HepG2 (cell line): ENCODE results near the gene NECTIN3. TPM values are rescaled to one million over a fixed set of nuclear protein-coding genes. Genes with fewer than 3 reads are reported as not detected.
A peak's percentile ranks its signal among the peaks of the same experiment; 100 is the strongest.

ENCODE experiments used
- ATAC-seq: fragments of 200-7000 bp; cut with Tn5 transposase; 3 replicates; pipeline ENCODE4 v1.9.1; 2020; ENCODE audit warnings: mild to moderate bottlenecking, moderate library complexity
- BruUV-seq: library from RNA; stranded (reverse); fragments of 400-500 nt; replicated peaks from 2 replicates; lab custom pipeline; 2021; lab: Mats Ljungman, UMichigan
- CTCF ChIA-PET: fragments of 300-600 bp; formaldehyde crosslinking; extraction: SDS; loops from one replicate; lab custom pipeline; 2021; ENCODE audit warnings: low total read pairs, inconsistent platforms, low intra/inter-chr PET ratio; lab: Yijun Ruan, JAX
- POLR2A ChIA-PET: fragments of 350-600 bp; sonication (Branson Sonifier 250); formaldehyde crosslinking; loops from one replicate; lab custom pipeline; 2020; ENCODE audit warnings: antibody characterized with exemption, inconsistent platforms; lab: Yijun Ruan, JAX
- DNase-seq: peaks from one replicate; pipeline ENCODE4 v3.0.0-alpha.2; 2015; ENCODE audit warnings: low spot score
- FAIRE-seq: peaks from 3 replicates; lab custom pipeline; 2011; peaks lifted over from hg19 to GRCh38; lab: Jason Lieb, UNC
- H2AFZ ChIP-seq: one replicate; pipeline ENCODE4 v1.6.1; 2011; ENCODE audit warnings: low read length, inconsistent platforms
- H3K27ac ChIP-seq: fragments of 300-600 bp; 3 replicates; pipeline ENCODE4 v1.8.0; 2011; ENCODE audit warnings: mixed run types, mild to moderate bottlenecking, mixed read lengths, low read length, inconsistent platforms; ENCODE audit not compliant: insufficient read depth; ENCODE audit errors: extremely low read length
- H3K27me3 ChIP-seq, 2 experiments: fragments of 200-600 bp in 1 of 2; 2 replicates in 1 of 2; 3 replicates in 1 of 2; pipeline versions ENCODE4 v1.6.0 to v1.8.0; 2011; ENCODE audit warnings: low read length in 2 of 2, mild to moderate bottlenecking in 2 of 2, moderate library complexity in 2 of 2, inconsistent platforms in 1 of 2; ENCODE audit not compliant: insufficient read depth in 2 of 2, control insufficient read depth in 1 of 2
- H3K36me3 ChIP-seq, 2 experiments: fragments of 200-600 bp in 1 of 2; replicated peaks in 1 of 2; 2 replicates in 1 of 2; 3 replicates in 1 of 2; pipeline versions ENCODE4 v1.5.1 to v1.8.0; 2011; ENCODE audit warnings: low read length in 2 of 2, inconsistent platforms in 1 of 2; ENCODE audit not compliant: insufficient read depth in 2 of 2, control insufficient read depth in 1 of 2
- H3K4me1 ChIP-seq: 2 replicates; pipeline ENCODE4 v1.5.1; 2012; ENCODE audit warnings: low read length, inconsistent platforms; ENCODE audit not compliant: insufficient read depth
- H3K4me2 ChIP-seq: 2 replicates; pipeline ENCODE4 v1.6.0; 2011; ENCODE audit warnings: low read depth, low read length, inconsistent platforms
- H3K4me3 ChIP-seq, 3 experiments: fragments of 200-600 bp in 1 of 3; sonication (generic), shearing (Covaris generic) in 1 of 3; replicated peaks in 1 of 3; 2 replicates each; pipeline ENCODE4 v1.5.1; 2011 to 2016; ENCODE audit warnings: low read length in 3 of 3, inconsistent platforms in 2 of 3, low read depth in 2 of 3, mild to moderate bottlenecking in 2 of 3, control low read depth in 1 of 3, mixed read lengths in 1 of 3; ENCODE audit not compliant: insufficient read depth in 1 of 3
- H3K79me2 ChIP-seq: one replicate; pipeline ENCODE4 v1.6.1; 2011; ENCODE audit warnings: low read length, inconsistent platforms; ENCODE audit not compliant: insufficient read depth
- H3K9ac ChIP-seq: 2 replicates; pipeline ENCODE4 v1.6.0; 2011; ENCODE audit warnings: mild to moderate bottlenecking, low read depth, low read length, inconsistent platforms; ENCODE audit not compliant: insufficient read depth
- H3K9me3 ChIP-seq: 2 replicates; pipeline ENCODE4 v1.5.1; 2012; ENCODE audit warnings: mild to moderate bottlenecking, low read length
- H4K20me1 ChIP-seq: 2 replicates; pipeline ENCODE4 v1.6.0; 2011; ENCODE audit warnings: inconsistent platforms, mild to moderate bottlenecking, low read length, moderate library complexity; ENCODE audit not compliant: insufficient read depth
- ARNT ChIP-seq: fragments of 450-650 bp; IDR thresholded peaks from 2 replicates; pipeline ENCODE4 v1.6.1; 2017
- CBX5 ChIP-seq: sonication (generic); formaldehyde crosslinking; IDR thresholded peaks from 2 replicates; pipeline ENCODE4 v1.4.0; 2020; ENCODE audit warnings: missing genetic modification reagents, borderline replicate concordance
- ELF1 ChIP-seq: sonication (generic); formaldehyde crosslinking; IDR thresholded peaks from 2 replicates; pipeline ENCODE4 v1.4.0; 2020; ENCODE audit warnings: missing genetic modification reagents
- KDM4B ChIP-seq: sonication (generic); formaldehyde crosslinking; IDR thresholded peaks from 2 replicates; pipeline ENCODE4 v1.4.0; 2020; ENCODE audit warnings: missing genetic modification reagents
- KDM5B ChIP-seq: sonication (generic); formaldehyde crosslinking; IDR thresholded peaks from 2 replicates; pipeline ENCODE4 v1.4.0; 2020; ENCODE audit warnings: missing genetic modification reagents, mild to moderate bottlenecking, borderline replicate concordance
- KDM6A ChIP-seq: IDR thresholded peaks from 2 replicates; pipeline ENCODE4 v1.6.1; 2016; ENCODE audit warnings: low read depth
- MTF2 ChIP-seq: sonication (generic); formaldehyde crosslinking; IDR thresholded peaks from 2 replicates; pipeline ENCODE4 v1.5.0; 2020; ENCODE audit warnings: missing genetic modification reagents, borderline replicate concordance
- POLR2AphosphoS2 ChIP-seq: IDR thresholded peaks from 2 replicates; pipeline ENCODE4 v1.6.1; 2011; ENCODE audit warnings: low read depth, low read length, improper control_type of control experiment
- POLR2G ChIP-seq: fragments of 200-400 bp; formaldehyde crosslinking; IDR thresholded peaks from 2 replicates; pipeline ENCODE4 v1.6.1; 2018; ENCODE audit warnings: mild to moderate bottlenecking, low read depth, low read length, moderate library complexity
- PTBP1 ChIP-seq: fragments of 200-400 bp; formaldehyde crosslinking; IDR thresholded peaks from 2 replicates; pipeline ENCODE4 v1.6.1; 2018; ENCODE audit warnings: low read length, low read depth; ENCODE audit not compliant: poor library complexity, severe bottlenecking
- SAP130 ChIP-seq: IDR thresholded peaks from 2 replicates; pipeline ENCODE4 v1.6.1; 2016; ENCODE audit warnings: low read depth
- ZNF10 ChIP-seq: sonication (generic); formaldehyde crosslinking; IDR thresholded peaks from 2 replicates; pipeline ENCODE4 v1.4.0; 2020; ENCODE audit warnings: mild to moderate bottlenecking, low read depth, missing genetic modification reagents, borderline replicate concordance
- ZNF136 ChIP-seq: sonication (generic); formaldehyde crosslinking; IDR thresholded peaks from 2 replicates; pipeline ENCODE4 v1.8.1; 2022; ENCODE audit warnings: low read depth, mild to moderate bottlenecking, moderate library complexity, missing genetic modification reagents
- ZNF160 ChIP-seq: sonication (generic); formaldehyde crosslinking; IDR thresholded peaks from 2 replicates; pipeline ENCODE4 v1.8.0; 2022; ENCODE audit warnings: mild to moderate bottlenecking, inconsistent platforms, missing genetic modification reagents
- ZNF431 ChIP-seq: sonication (generic); formaldehyde crosslinking; IDR thresholded peaks from 2 replicates; pipeline ENCODE4 v1.9.0; 2022; ENCODE audit warnings: missing genetic modification reagents, low read depth, mild to moderate bottlenecking, borderline replicate concordance
- WGBS: methylation state at CpG from one replicate; pipeline ENCODE4 v1.1.6; 2017; ENCODE audit warnings: low lambda C conversion rate; 5-methylcytosine and 5-hydroxymethylcytosine counted together
- in situ Hi-C: cut with HindIII; loops from 2 replicates; pipeline ENCODE4 v1.10.0; 2017; ENCODE audit warnings: low pct_unique_long_range_greater_than_20kb; ENCODE audit not compliant: extremely low pct_ligation_motif_present
- intact Hi-C: fragments of 100-400 bp; cut with micrococcal nuclease; formaldehyde crosslinking; loops from one replicate; pipeline ENCODE4 v1.10.0; 2022; ENCODE audit not compliant: unreplicated experiment
- polyA plus RNA-seq, 8 experiments: library from polyadenylated mRNA; depleted of rRNA in 3 of 8; stranded (reverse) in 7 of 8; unstranded in 1 of 8; fragments of >200 nt; fragmentation: Illumina TruSeq in 4 of 8; extraction: Trizol in 4 of 8; gene quantifications; 2 replicates each; pipeline versions ENCODE4 v1.2.1 to v1.2.3, GENCODE V29; 2011 to 2016; ENCODE audit warnings: low read depth in 4 of 8, missing spikeins in 1 of 8, mixed read lengths in 1 of 8; ENCODE audit not compliant: insufficient read depth in 1 of 8
- total RNA-seq, 5 experiments: library from RNA; depleted of rRNA; stranded (reverse); fragments of >200 nt; fragmentation: Illumina TruSeq; extraction: Trizol; gene quantifications; 2 replicates each; pipeline ENCODE4 v1.2.3, GENCODE V29; 2016; ENCODE audit warnings: low read depth in 1 of 5
- TF ChIP-seq, protein P1 (sequence below): IDR thresholded peaks from 2 replicates; pipeline ENCODE4 v1.6.1; 2016; ENCODE audit warnings: missing compliant biosample characterization, missing genetic modification reagents, borderline replicate concordance
- TF ChIP-seq, protein P2 (sequence below): sonication (generic); formaldehyde crosslinking; IDR thresholded peaks from 2 replicates; pipeline ENCODE4 v1.4.0; 2020; ENCODE audit warnings: missing genetic modification reagents; ENCODE audit errors: not compliant biosample characterization
- TF ChIP-seq, protein P3 (sequence below): IDR thresholded peaks from 2 replicates; pipeline ENCODE4 v1.6.1; 2018; ENCODE audit warnings: missing genetic modification reagents
- TF ChIP-seq, protein P4 (sequence below), 2 experiments: sonication (generic) in 1 of 2; formaldehyde crosslinking in 1 of 2; IDR thresholded peaks; 2 replicates each; pipeline versions ENCODE4 v1.4.0 to v1.6.1; 2018 to 2020; ENCODE audit warnings: missing genetic modification reagents in 2 of 2, borderline replicate concordance in 1 of 2, low read depth in 1 of 2, mild to moderate bottlenecking in 1 of 2, missing biosample characterization in 1 of 2

NECTIN3 gene
- total and polyA plus RNA-seq, 2 of the 13 experiments (the other 11 are each of a cell fraction or from before 2014, with no cell fraction given) = 10.4 to 45.1 TPM

DNA sequence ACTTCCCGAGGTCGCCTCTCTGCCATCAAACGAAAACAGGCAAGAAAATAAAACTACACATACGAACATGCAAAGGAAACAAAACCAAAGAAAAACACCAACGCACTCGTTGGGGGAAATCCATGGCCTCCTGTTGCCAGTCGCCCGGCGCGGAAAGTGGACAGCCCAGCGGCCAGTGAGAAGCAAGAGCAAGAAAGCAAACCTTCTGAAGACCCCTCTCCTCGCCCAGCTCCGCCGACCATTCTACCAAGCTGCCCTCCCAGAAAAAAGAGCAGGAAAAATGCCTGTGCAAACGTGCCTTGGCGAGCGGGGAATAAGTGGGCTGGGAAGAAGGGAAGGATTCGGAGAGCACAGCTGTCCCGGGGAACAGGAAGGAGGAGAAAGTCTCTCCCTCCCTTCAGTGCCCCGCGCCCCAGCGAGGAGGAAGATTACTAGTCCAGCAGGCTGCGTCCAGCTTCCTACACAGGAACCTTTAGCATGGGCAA lies 802 bp upstream of the NECTIN3 start:
- H3K4me3 ChIP-seq = peak overlapping the region; percentile 96 to 97 (median 96)
- FAIRE-seq (no peak), ATAC-seq (peak; percentile 72), DNase-seq (peak; percentile 5)
- H2AFZ ChIP-seq = no peak overlapping the region
- POLR2A ChIA-PET = interaction anchor here (0.7 to 1.4 kb wide), 2 partner anchors 23 to 297 kb away, joined by 3 to 7 read pairs; no protein-coding TSS in a partner anchor
- peaks cover 38% of the 10 kb centered on the region for H3K79me2 ChIP-seq
- peaks cover 6% of the 10 kb centered on the region; the same call in 1 of the 2 replicates for H4K20me1 ChIP-seq
- H3K27ac ChIP-seq = peak overlapping the region; percentile 89
- no peaks in the 10 kb centered on the region for H3K9me3 ChIP-seq
- no peaks in the 10 kb centered on the region; a peak in 1 of 5 replicates for H3K27me3 ChIP-seq
- BruUV-seq = TSS peak; percentile 72
- under 1% methylated on average over 19 of the region's 23 CpGs for WGBS
- intact Hi-C loops (loop anchor here (1.0 to 5.0 kb wide), 4 partner anchors 59 to 298 kb away; no protein-coding TSS in a partner anchor), in situ Hi-C loops (loop anchor here (10.0 kb wide), 1 partner anchor 126 kb away; no protein-coding TSS in a partner anchor)
- H3K4me1 ChIP-seq = peaks cover 55% of the 10 kb centered on the region
- no peaks in the 10 kb centered on the region for H3K36me3 ChIP-seq
- peak overlapping the region; percentile 97 for H3K4me2 ChIP-seq
- CTCF ChIA-PET = no interaction called here
- H3K9ac ChIP-seq = peak overlapping the region; percentile 88
- no peak for TF ChIP-seq ELF1 (CRISPR knock-in tag)
- TF ChIP-seq, protein P1, sequence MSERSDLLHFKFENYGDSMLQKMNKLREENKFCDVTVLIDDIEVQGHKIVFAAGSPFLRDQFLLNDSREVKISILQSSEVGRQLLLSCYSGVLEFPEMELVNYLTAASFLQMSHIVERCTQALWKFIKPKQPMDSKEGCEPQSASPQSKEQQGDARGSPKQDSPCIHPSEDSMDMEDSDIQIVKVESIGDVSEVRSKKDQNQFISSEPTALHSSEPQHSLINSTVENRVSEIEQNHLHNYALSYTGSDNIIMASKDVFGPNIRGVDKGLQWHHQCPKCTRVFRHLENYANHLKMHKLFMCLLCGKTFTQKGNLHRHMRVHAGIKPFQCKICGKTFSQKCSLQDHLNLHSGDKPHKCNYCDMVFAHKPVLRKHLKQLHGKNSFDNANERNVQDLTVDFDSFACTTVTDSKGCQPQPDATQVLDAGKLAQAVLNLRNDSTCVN (CRISPR knock-in tag) = no peak
- no peak for TF ChIP-seq ZNF10 (CRISPR knock-in tag)
- TF ChIP-seq KDM5B (CRISPR knock-in tag) = 0 out of 2 replicates have a peak, but pooled peaks have one; percentile 19
- TF ChIP-seq ZNF431 (CRISPR knock-in tag) = peak; percentile 55; the same call in 1 of the 2 replicates
- TF ChIP-seq ZNF136 (CRISPR knock-in tag) = no peak
- TF ChIP-seq KDM6A = no peak
- TF ChIP-seq POLR2AphosphoS2 = no peak
- no peak for TF ChIP-seq KDM4B
- TF ChIP-seq, protein P2, sequence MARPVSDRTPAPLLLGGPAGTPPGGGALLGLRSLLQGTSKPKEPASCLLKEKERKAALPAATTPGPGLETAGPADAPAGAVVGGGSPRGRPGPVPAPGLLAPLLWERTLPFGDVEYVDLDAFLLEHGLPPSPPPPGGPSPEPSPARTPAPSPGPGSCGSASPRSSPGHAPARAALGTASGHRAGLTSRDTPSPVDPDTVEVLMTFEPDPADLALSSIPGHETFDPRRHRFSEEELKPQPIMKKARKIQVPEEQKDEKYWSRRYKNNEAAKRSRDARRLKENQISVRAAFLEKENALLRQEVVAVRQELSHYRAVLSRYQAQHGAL (CRISPR knock-in tag) = no peak
- TF ChIP-seq PTBP1 = no peak
- 0 out of 2 replicates have a peak, but pooled peaks have one; percentile 22 for TF ChIP-seq ZNF160
- TF ChIP-seq POLR2G = peak; percentile 50; the same call in 1 of the 2 replicates
- TF ChIP-seq MTF2 (CRISPR knock-in tag) = no peak
- TF ChIP-seq, protein P3, sequence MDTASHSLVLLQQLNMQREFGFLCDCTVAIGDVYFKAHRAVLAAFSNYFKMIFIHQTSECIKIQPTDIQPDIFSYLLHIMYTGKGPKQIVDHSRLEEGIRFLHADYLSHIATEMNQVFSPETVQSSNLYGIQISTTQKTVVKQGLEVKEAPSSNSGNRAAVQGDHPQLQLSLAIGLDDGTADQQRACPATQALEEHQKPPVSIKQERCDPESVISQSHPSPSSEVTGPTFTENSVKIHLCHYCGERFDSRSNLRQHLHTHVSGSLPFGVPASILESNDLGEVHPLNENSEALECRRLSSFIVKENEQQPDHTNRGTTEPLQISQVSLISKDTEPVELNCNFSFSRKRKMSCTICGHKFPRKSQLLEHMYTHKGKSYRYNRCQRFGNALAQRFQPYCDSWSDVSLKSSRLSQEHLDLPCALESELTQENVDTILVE (CRISPR knock-in tag) = no peak; the same call in 1 of the 2 replicates
- no peak for TF ChIP-seq CBX5 (CRISPR knock-in tag)
- TF ChIP-seq ARNT = no peak
- peak; percentile 17; the same call in 1 of the 2 replicates for TF ChIP-seq SAP130 (CRISPR knock-in tag)
- TF ChIP-seq, protein P4, sequence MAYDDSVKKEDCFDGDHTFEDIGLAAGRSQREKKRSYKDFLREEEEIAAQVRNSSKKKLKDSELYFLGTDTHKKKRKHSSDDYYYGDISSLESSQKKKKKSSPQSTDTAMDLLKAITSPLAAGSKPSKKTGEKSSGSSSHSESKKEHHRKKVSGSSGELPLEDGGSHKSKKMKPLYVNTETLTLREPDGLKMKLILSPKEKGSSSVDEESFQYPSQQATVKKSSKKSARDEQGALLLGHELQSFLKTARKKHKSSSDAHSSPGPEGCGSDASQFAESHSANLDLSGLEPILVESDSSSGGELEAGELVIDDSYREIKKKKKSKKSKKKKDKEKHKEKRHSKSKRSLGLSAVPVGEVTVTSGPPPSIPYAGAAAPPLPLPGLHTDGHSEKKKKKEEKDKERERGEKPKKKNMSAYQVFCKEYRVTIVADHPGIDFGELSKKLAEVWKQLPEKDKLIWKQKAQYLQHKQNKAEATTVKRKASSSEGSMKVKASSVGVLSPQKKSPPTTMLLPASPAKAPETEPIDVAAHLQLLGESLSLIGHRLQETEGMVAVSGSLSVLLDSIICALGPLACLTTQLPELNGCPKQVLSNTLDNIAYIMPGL (CRISPR knock-in tag; IDR thresholded peaks at IDR 0.05; ENCODE audit: borderline replicate concordance in 1 of 2, low read depth in 1 of 2) = no peak
